ENCODE results near the gene CD22. TPM values are rescaled to one million over a fixed set of nuclear protein-coding genes. Genes with fewer than 3 reads are reported as not detected.
"Not testable (repeated sequence)": the region's sequence is repeated elsewhere in the genome, so short reads cannot be mapped to it uniquely, and the experiment has no call there.

The CD22 gene
- total RNA-seq, 1 donor from 2014 or later: 2.5 TPM

DNA sequence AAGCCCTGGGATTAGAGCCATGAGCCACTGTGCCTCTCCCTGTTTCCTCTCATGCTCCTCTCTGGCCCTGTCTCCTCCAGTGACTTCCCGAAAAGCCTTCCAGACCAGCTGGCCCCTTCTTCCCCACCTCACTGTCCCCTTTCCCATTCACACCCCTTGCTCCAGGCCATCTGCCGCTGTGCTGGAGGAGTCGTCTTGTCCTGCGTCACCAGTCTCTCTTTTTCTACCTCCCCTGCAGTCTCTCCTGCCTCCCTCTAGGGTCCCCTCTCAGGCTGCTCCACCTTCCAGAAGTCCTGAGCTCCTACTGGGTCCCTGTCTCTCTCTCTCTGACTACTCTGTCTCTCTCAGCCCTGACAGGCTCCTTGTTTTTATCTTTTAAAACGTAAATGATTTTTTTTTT lies 13.4 kb downstream of the CD22 start:
- no peak for ATAC-seq

DNA sequence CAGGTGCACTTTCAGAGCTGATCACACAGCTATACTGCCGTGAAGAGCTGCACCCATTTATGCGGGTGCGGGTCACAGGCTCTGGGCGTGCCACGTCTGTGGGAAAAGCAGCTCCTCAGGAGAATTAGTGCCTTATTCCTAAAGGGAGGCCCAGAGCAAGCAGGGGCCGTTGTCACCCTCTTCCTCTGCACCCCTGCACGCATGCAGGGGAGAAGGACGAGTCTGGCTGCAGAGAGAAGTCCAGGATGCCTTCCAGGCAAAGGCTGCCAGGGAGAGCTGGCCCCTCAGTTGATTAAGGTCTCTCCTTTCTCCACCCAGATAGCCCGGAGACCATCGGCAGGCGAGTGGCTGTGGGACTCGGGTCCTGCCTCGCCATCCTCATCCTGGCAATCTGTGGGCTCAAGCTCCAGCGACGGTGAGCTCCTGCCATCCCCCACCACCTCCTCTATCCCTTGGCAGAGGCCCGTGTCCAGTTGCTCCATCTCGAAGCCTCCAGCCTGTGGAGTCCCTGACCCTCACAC lies 15.6 kb downstream of the CD22 start:
- ATAC-seq: no peak

DNA sequence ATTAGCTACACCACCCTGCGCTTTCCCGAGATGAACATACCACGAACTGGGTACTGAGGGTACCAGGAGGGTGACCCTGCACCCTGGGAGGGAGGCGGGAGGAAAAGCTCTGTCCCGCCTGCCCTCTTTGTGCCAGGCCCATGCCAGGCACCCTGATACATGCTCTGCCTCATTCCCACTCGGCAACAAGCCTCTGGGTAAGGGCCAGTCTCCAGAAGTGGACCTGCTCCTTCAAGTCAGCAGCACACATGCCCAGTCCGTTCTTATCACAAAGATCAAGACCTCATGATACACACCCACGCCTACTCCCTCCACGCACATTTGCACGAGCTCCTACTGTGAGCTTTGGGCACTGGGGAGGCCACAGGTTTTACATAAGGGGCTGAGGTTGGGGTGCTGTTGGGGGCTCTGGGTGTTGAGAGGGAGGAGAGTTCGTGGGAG lies 16.7 kb downstream of the CD22 start:
- ATAC-seq: no peak

DNA sequence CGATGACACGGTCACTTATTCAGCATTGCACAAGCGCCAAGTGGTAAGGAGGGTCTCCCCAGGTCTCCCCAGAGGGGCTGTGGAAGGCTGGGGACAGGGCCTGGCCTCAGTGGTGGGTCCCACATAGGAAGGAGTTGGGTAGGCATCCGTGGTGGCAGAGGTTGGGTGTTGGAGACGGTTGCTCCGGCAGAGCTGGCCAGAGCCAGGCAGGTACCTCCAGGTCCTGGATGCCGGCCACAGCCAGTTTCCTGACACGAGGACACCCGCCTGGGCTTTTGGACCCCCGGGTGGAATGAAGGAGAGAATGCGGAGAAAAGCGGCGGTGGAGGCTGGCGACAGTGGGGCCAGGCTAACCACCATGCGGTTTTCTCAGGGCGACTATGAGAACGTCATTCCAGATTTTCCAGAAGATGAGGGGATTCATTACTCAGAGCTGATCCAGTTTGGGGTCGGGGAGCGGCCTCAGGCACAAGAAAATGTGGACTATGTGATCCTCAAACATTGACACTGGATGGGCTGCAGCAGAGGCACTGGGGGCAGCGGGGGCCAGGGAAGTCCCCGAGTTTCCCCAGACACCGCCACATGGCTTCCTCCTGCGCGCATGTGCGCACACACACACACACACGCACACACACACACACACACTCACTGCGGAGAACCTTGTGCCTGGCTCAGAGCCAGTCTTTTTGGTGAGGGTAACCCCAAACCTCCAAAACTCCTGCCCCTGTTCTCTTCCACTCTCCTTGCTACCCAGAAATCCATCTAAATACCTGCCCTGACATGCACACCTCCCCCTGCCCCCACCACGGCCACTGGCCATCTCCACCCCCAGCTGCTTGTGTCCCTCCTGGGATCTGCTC lies 17.4 kb downstream of the CD22 start:
- peak; percentile 55 for ATAC-seq

DNA sequence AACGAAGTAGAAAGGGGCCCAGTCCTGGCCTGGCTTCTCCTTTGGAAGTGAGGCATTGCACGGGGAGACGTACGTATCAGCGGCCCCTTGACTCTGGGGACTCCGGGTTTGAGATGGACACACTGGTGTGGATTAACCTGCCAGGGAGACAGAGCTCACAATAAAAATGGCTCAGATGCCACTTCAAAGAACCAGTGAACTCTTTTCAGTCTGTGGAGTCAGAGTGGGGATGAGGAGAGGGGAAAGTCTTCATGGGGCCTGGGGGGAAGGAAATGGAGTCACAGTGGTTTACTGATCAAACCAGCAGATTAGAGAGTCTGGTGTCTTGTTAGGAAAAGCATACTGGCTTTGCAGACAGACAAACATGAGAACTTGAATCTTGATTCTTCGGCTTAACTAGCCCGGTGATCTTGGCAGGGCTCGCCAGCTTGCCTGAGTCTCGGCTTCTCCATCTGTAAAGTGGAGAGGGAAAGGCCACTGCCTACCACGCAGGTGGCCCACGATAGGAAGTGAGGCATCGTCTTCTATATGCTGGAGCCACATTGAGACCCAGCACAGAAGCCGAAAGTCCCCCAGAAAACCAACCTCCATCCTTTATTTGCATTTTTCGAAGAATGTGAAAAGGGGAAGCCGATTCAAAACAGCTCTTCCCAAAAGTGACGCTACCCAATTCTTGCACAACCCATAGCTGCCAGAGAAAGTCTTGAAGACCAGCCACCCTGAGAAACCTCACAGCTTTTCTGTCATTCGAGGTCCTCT lies 18.4 kb downstream of the CD22 start, which contains the start of gene FFAR1:
Gene FFAR1, plus strand, starts transcription at position 732 of the 759 bp plus-strand sequence. CDS start 3,650 bp downstream, outside the sequence.
- no peak for ATAC-seq

DNA sequence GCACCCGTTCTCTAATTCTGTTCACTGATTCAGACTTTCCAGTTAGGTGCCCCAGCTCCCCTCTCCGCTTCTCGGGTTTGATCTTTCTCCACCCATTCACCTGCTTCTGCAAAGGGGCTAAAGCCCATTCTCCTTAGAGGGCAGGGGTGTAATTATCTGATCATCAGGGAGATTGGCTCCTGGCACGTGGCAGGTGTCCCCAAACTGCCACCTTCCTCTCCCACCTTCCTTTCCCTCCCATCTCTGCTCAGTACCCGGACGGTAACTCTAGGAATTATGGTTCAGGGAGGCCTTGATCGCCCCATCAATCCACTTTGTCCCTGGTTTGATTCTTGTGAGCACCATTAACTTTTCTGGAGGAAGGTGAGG lies 18.9 kb downstream of the CD22 start:
- ATAC-seq: no peak

DNA sequence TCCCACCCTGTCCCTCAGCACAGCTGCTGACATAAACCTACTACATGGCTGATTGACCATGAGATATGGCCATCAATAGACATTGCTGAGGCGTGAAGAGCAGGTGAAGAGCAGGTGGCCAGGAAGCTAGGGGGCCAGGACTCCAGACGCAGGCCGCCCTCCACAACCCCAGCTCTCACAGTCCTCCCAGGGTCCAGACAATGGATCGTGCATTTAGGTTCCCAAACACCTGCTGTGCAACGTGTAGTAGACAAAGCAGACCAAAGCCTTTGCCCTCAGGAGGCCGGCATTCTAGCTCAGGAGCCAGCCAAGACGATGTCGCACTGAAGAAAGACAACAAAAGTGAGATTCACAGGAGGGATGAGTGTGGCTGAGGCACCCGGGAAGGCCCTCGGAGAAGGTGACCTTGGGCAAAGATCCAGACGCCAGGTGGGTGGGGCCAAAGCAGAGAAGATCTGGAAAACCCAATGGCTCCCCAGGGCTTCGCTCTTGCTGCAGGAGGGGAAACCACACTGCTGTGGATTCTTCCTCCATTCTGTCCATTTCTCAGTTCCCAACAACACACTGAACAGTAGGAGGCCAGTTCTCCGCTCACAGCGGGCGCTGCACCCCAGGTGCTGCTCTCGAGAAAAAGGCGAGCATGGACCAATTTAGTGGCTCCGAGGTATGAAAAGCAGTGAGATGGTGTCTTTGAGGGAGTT lies 20.1 kb downstream of the CD22 start:
- ATAC-seq: no peak

DNA sequence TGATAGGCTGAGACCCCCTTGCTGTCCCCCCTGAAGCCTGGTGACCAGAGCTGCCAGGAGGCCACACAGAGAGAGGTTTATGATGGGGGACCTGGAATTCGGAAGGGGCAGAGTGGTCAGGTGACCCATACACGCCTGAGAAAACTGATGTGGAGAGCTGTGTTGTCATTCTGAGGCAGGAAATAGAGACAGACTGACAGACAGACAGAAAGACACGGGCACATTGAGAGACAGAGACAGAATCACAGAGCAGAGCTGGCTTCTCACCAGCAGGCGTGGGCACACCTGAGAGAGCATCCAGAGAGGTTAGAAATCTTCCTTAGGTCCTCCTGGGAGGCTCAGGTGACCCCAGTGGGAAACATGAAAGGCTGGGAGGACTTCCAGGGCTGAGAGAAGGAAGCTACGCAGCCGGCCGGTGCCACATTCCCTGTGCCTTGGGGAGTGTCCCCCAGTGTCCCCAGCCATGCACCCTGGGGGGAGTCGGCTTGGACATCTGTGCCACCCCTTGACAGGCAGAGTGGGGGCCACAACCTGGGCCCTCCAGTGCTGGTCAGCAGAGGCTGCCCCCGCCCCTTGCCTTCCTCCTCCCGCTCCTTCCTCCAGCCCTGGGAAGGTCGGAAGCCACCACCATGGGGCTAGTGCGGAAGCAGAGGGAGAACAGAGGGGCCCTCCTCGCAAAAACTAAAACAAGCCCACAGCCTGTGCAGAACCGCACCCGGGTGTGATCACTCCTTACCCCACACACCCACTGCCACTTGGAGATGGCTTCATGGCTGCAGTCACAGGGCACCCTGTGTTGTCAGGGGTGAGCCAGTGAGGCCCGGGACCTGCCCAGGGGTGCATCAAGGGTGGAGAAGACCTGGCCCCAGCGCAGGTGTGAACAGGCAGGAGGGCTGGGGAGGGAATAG lies 20.9 kb downstream of the CD22 start:
- ATAC-seq: no peak

DNA sequence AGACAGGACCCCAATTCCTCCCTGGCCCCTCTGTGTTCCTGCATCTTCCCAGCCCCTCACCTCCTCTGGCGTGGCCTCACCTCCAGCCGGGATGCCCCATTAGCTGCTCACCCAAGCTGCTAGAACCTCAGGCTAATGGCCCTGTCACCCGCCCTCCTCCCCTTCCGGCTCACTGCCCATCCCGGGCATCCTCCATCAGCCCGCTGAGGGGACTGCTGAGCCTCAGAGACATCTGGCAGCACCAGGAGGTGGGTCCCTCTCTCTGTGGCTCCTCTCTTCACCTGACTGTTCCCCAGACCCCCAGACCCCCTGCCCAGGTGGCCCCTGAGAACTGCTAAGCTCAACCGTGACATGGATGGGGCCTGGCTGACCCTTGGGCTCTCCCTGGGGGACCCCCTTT lies 21.6 kb downstream of the CD22 start:
- no peak for ATAC-seq

DNA sequence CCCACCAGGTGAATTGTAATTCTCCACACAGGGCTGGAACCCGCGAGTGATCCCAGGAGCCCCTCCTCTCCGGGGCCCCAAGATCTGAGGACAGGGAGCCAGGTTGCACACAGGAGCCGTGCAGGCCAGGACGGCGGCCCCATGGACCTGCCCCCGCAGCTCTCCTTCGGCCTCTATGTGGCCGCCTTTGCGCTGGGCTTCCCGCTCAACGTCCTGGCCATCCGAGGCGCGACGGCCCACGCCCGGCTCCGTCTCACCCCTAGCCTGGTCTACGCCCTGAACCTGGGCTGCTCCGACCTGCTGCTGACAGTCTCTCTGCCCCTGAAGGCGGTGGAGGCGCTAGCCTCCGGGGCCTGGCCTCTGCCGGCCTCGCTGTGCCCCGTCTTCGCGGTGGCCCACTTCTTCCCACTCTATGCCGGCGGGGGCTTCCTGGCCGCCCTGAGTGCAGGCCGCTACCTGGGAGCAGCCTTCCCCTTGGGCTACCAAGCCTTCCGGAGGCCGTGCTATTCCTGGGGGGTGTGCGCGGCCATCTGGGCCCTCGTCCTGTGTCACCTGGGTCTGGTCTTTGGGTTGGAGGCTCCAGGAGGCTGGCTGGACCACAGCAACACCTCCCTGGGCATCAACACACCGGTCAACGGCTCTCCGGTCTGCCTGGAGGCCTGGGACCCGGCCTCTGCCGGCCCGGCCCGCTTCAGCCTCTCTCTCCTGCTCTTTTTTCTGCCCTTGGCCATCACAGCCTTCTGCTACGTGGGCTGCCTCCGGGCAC lies 22.6 kb downstream of the CD22 start:
- ATAC-seq: no peak

DNA sequence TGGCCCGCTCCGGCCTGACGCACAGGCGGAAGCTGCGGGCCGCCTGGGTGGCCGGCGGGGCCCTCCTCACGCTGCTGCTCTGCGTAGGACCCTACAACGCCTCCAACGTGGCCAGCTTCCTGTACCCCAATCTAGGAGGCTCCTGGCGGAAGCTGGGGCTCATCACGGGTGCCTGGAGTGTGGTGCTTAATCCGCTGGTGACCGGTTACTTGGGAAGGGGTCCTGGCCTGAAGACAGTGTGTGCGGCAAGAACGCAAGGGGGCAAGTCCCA lies 23.1 kb downstream of the CD22 start:
- no peak for ATAC-seq

DNA sequence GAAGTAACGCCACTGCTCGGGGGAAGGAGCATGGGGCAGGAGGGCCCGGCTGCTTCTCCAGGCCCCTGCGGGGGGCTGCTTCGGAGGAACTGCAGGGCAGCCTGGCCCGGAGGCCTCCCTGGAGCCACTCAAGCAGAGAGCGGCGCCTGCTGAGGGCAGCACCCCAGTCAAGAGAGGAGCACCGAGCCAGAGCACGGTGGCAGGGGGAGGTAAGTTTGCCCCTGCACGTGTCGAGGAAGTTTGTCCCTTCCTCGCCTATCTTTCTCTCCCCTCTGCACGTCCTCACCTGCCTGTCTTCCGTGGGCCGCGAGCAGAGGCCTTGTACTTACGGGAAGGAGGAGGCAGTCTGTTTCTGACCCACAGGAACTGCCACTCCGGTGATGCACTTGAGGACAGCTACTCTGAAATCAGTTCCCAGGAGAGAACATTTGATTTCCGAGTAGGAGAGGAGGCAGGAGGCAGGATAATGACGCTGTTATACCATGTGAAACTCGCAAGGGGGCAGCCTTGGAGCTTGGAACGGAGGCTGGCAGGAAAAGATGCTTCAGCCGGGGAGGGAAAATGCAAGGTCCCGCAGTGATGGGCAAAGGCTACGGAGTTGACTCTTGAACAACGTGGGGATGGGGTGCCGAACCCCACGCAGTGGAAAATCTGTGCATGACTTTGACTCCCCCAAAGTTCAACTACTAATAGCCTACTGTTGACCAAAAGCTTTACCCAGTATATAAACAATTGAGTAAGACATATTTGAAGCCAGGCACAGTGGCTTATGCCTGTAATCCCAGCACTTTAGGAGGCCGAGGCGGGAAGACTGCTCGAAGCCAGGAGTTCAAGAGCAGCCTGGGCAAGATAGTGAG lies 23.7 kb downstream of the CD22 start:
- peak; percentile 81 for ATAC-seq

DNA sequence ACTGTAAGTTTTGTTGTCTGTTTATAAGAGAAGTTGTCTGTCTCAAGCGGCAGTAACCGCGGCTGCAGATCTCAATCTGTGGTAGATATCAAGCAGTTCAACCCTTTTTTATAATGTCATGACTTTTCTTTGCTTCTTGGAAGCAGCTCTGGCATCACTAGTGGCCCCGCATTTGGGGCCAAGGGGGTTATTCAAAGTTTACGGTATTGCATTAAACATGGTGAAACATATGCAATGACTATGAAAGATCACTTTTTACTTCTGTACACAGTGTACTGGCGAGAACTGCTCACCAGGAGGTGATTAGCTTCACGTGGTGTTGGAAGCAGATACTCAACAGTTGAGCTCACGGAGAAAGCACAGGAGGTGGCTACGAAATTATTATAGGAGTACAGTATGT lies 24.6 kb downstream of the CD22 start:
- ATAC-seq: no peak

DNA sequence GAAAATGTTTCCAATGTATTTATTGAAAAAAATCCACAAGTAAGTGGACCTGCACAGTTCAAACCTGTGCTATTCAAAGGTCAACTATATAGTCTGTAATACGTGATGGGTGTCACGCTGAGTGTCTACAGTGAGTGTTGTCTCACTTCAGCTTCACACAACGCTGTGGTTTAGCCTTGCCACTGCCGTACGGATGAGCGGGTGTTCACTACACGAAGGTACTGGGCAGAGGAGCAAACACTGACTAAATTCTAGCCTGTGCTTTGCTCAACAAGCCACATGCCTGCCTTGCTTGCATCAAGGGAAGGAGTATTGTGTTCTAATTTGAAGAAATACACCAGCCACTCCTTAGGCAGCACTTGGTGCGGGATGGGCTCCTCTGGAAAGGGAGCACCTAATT lies 25.9 kb downstream of the CD22 start:
- no peak for ATAC-seq

DNA sequence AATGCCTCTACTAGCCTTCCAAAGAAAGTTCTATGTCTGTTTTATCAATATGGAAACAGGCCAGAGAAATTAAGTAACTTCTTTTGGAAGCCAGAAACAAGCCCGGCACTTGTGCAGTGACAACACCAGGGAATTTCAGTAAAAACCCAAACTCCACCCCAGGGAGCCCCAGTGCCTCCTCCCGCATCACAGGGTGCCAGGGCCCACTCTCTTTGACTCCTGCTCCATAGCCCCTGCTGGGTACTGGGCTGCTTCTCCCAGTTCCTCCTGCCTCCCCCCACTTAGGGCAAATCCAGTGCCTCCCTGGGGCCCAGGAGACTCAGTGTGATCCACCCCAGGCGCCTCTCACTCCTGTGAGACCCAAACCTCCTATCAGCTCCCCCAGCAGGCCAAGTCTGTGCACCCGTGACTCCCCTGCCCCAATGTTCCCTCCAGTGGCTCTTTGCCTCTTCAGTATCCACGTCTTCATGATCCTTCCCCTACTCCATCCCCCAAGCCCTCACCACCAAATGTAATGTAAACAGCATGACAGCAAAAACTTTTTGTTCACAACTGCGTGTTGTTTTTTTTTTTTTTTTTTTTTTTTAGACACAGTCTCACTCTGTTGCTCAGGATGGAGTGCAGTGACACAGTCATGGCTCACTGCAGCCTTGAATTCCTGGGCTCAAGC lies 26.9 kb downstream of the CD22 start:
- no peak for ATAC-seq

DNA sequence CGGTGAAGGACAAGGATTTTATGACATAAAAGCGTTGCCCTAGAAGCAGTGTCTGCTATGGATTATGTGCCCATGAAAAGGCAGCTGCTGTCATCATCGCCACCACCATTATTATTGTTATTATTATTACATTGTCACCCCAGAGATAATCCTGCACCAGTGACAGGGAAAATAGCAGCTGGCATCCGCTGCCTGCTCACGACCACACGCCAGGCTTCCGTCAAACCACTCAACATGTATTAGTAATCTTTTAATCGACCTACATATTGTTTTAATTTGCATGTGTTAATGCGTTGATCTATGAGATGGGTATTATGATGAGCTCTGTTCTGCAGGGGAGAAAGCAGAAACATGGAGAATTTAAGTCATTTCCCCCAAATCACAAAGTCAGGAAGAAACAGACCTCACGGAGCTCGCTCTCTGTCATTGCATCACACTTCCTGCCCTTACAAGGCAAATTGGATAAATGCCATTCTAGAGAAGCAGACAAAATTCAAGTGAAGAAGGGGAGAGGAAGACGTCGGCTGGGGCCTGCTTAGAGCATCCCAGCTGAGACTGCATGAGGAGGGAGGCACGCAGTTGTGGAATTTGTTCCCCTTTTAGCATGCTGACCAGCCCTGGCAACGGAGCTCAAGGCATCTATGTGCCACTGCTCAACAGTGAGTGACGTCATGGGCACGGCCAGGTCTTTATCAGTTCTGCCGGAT lies 29.0 kb downstream of the CD22 start, which contains the start of gene FFAR3:
Gene FFAR3, plus strand, starts transcription at position 594 of the 707 bp plus-strand sequence. CDS start 431 bp downstream, outside the sequence.
- no peak for ATAC-seq

DNA sequence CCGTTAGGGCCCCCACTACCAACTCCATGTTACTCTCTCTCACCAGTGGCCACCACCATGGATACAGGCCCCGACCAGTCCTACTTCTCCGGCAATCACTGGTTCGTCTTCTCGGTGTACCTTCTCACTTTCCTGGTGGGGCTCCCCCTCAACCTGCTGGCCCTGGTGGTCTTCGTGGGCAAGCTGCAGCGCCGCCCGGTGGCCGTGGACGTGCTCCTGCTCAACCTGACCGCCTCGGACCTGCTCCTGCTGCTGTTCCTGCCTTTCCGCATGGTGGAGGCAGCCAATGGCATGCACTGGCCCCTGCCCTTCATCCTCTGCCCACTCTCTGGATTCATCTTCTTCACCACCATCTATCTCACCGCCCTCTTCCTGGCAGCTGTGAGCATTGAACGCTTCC lies 29.8 kb downstream of the CD22 start:
- not testable (repeated sequence) for ATAC-seq

DNA sequence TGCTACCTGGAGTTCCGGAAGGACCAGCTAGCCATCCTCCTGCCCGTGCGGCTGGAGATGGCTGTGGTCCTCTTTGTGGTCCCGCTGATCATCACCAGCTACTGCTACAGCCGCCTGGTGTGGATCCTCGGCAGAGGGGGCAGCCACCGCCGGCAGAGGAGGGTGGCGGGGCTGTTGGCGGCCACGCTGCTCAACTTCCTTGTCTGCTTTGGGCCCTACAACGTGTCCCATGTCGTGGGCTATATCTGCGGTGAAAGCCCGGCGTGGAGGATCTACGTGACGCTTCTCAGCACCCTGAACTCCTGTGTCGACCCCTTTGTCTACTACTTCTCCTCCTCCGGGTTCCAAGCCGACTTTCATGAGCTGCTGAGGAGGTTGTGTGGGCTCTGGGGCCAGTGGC lies 30.4 kb downstream of the CD22 start:
- not testable (repeated sequence) for ATAC-seq

DNA sequence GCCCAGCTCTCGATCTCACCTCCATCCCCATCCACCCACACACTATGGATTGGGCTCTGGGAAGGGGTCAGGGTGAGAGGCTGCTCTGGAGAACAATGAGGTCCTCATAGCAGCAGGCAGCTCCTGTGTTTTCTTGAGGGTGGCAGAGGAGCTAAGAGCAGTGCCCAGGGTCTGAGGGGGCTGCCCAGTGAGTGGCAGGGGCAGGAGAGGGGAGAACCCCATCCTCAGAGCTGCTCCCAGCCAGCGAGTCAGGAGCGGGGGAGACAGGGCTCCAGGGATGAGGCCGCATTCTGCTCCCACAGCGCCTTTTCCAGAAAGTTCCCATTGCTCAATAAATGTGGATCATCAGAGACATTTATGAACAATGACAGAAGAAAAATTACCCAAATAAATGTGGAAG lies 31.1 kb downstream of the CD22 start:
- not testable (repeated sequence) for ATAC-seq
